ENCODE measurements around the gene CAPN15. TPM values are rescaled to one million over a fixed set of nuclear protein-coding genes. Genes with fewer than 3 reads are reported as not detected.

The CAPN15 gene
- total and polyA plus RNA-seq, 3 donors from 2014 or later: 48.0 to 115 (median 108) TPM

- H3K4me1 ChIP-seq: peaks cover 35% of the 10 kb centered on the region
- peak; percentile 55 for DNase-seq
These were observed 61.1 kb downstream of the CAPN15 start for GRCh38 chr16:588639-588888.

GRCh38 chr16:588889-589657 lies 61.6 kb downstream of the CAPN15 start:
- peak overlapping the region; percentile 84 to 86 for H3K4me3 ChIP-seq
- H3K36me3 ChIP-seq (ENCODE audit: low read depth, missing control alignments): no peaks in the 10 kb centered on the region
- H3K4me1 ChIP-seq: peaks cover 33% of the 10 kb centered on the region
- no peak for TF ChIP-seq CTCF (IDR thresholded peaks at IDR 0.05)
- TF ChIP-seq POLR2A (IDR thresholded peaks at IDR 0.05): no peak
- H3K9me3 ChIP-seq: no peaks in the 10 kb centered on the region
- no peaks in the 10 kb centered on the region for H3K27me3 ChIP-seq
- H3K27ac ChIP-seq: peak overlapping the region; percentile 96 to 98
- peak; percentile 99 for DNase-seq
- 1% methylated on average over 19 to 70 of the region's 107 CpGs for WGBS, 2 donors
- intact Hi-C loops (cut with DNase I; ENCODE audit: low total_unique reads): loop anchor here (10.0 kb wide), 2 partner anchors 46 to 76 kb away; partner anchors contain the start of genes METTL26, RHOT2 and WFIKKN1

More at GRCh38 chr16:588639-588888, 61.1 kb downstream of the CAPN15 start:
- no peaks in the 10 kb centered on the region for H3K9me3 ChIP-seq
- TF ChIP-seq POLR2A (IDR thresholded peaks at IDR 0.05): no peak
- TF ChIP-seq CTCF (IDR thresholded peaks at IDR 0.05): no peak
- no peaks in the 10 kb centered on the region for H3K36me3 ChIP-seq (ENCODE audit: low read depth, missing control alignments)
- peak overlapping the region; percentile 96 to 98 for H3K27ac ChIP-seq
- intact Hi-C loops (cut with DNase I; ENCODE audit: low total_unique reads): loop anchor here (10.0 kb wide), 2 partner anchors 46 to 76 kb away; partner anchors contain the start of genes METTL26, RHOT2 and WFIKKN1
- no peaks in the 10 kb centered on the region for H3K27me3 ChIP-seq
- peak overlapping the region; percentile 84 to 86 for H3K4me3 ChIP-seq
- 0% methylated on average over 1 to 21 of the region's 21 CpGs for WGBS, 2 donors

- Histone ChIP-seq H3K9me3 (no peaks in the 10 kb centered on the region), H3K27me3 (no peaks in the 10 kb centered on the region), H3K36me3 (ENCODE audit: low read depth, missing control alignments) (no peaks in the 10 kb centered on the region), H3K27ac (peak within 1 kb of the TSS; percentile 96 to 98), H3K4me3 (peak within 1 kb of the TSS; percentile 84 to 86), H3K4me1 (peaks cover 33% of the 10 kb centered on the region)
- DNase-seq: peak; percentile 99
- WGBS, 2 donors: 0 to 1% methylated on average over 36 to 53 of the region's 67 CpGs
- no peak for TF ChIP-seq CTCF (IDR thresholded peaks at IDR 0.05)
- TF ChIP-seq POLR2A (IDR thresholded peaks at IDR 0.05): no peak
- intact Hi-C loops (cut with DNase I; ENCODE audit: low total_unique reads): loop anchor here (10.0 kb wide), 2 partner anchors 45 to 75 kb away; partner anchors contain the start of genes METTL26, RHOT2 and WFIKKN1
These were observed 62.2 kb downstream of the CAPN15 start, which contains the start of gene RAB40C for GRCh38 chr16:589658-590187. Gene RAB40C, plus strand, starts transcription at chr16:590066. Its CDS starts 226 bp downstream, at chr16:590292.

GRCh38 chr16:590188-590814 lies 62.8 kb downstream of the CAPN15 start:
- no peak for DNase-seq
- H3K27ac ChIP-seq: peak overlapping the region; percentile 2 to 74
- peaks cover 33% of the 10 kb centered on the region for H3K4me1 ChIP-seq
- whole genome bisulfite sequencing, 2 donors: 0% methylated on average over 8 to 64 of the region's 71 CpGs
- intact Hi-C loops (cut with DNase I; ENCODE audit: low total_unique reads): no loop called here
- H3K4me3 ChIP-seq: peak overlapping the region; percentile 75 to 81
- no peaks in the 10 kb centered on the region for H3K36me3 ChIP-seq (ENCODE audit: low read depth, missing control alignments)
- no peaks in the 10 kb centered on the region for H3K27me3 ChIP-seq
- no peak for TF ChIP-seq POLR2A (IDR thresholded peaks at IDR 0.05)
- TF ChIP-seq CTCF (IDR thresholded peaks at IDR 0.05): no peak
- no peaks in the 10 kb centered on the region for H3K9me3 ChIP-seq

Measured in testis (tissue), 3 donors.